Endothelial cell of umbilical vein (primary cell): Measurements from ENCODE around the gene OLFM1. TPM values are rescaled to one million over a fixed set of nuclear protein-coding genes. Genes with fewer than 3 reads are reported as not detected.

Source experiments
- BruUV-seq: library from RNA; stranded (reverse); fragments of 400-500 nt; replicated peaks from 2 replicates; lab custom pipeline; 2021; lab: Mats Ljungman, UMichigan
- CTCF ChIA-PET: fragments of 300-600, 350-600 bp; sonication (Branson Sonifier 250); formaldehyde crosslinking; loops from one replicate; lab custom pipeline; 2021; ENCODE audit warnings: antibody characterized with exemption, inconsistent platforms; lab: Charles Lee
- POLR2A ChIA-PET: fragments of 300-600, 350-600 bp; sonication (Branson Sonifier 250); formaldehyde crosslinking; loops from one replicate; lab custom pipeline; 2021; ENCODE audit warnings: antibody characterized with exemption, inconsistent platforms; lab: Charles Lee
- DNase-seq: peaks from one replicate; pipeline ENCODE4 v3.0.0-alpha.2; 2011; ENCODE audit warnings: low read depth, low spot score
- FAIRE-seq: peaks from 2 replicates; lab custom pipeline; 2011; peaks lifted over from hg19 to GRCh38; lab: Jason Lieb, UNC
- H2AFZ ChIP-seq: 2 replicates; pipeline ENCODE4 v1.6.0; 2012; ENCODE audit warnings: low read depth, low read length, control low read depth, inconsistent platforms
- H3K27ac ChIP-seq: 2 replicates; pipeline ENCODE4 v1.5.1; 2011; ENCODE audit warnings: low read depth, mild to moderate bottlenecking, control low read depth, low read length, moderate library complexity; ENCODE audit not compliant: insufficient read depth
- H3K27me3 ChIP-seq, 2 experiments: 2 replicates each; pipeline versions ENCODE4 v1.6.0 to v1.6.1; 2011; ENCODE audit warnings: low read length in 2 of 2, mixed read lengths in 1 of 2; ENCODE audit not compliant: control insufficient read depth in 2 of 2, insufficient read depth in 2 of 2
- H3K36me3 ChIP-seq, 2 experiments: 2 replicates in 1 of 2; 3 replicates in 1 of 2; pipeline ENCODE4 v1.5.1; 2011; ENCODE audit warnings: low read length in 2 of 2, mild to moderate bottlenecking in 1 of 2, moderate library complexity in 1 of 2; ENCODE audit not compliant: control insufficient read depth in 2 of 2, insufficient read depth in 2 of 2; ENCODE audit errors: extremely low read depth in 1 of 2
- H3K4me1 ChIP-seq: 3 replicates; pipeline ENCODE4 v1.5.1; 2011; ENCODE audit warnings: mild to moderate bottlenecking, low read length; ENCODE audit not compliant: control insufficient read depth, insufficient read depth; ENCODE audit errors: extremely low read depth
- H3K4me2 ChIP-seq: 2 replicates; pipeline ENCODE4 v1.6.1; 2011; ENCODE audit warnings: low read length, control low read depth, mixed read lengths; ENCODE audit not compliant: insufficient read depth
- H3K4me3 ChIP-seq, 3 experiments: fragments of 200-600 bp in 1 of 3; sonication (generic), shearing (Covaris generic) in 1 of 3; replicated peaks in 1 of 3; 2 replicates each; pipeline ENCODE4 v1.5.1; 2011 to 2016; ENCODE audit warnings: control low read depth in 3 of 3, low read length in 3 of 3, mild to moderate bottlenecking in 2 of 3, inconsistent platforms in 1 of 3, low read depth in 1 of 3, moderate library complexity in 1 of 3; ENCODE audit not compliant: insufficient read depth in 1 of 3
- H3K79me2 ChIP-seq: 2 replicates; pipeline ENCODE4 v1.6.0; 2012; ENCODE audit warnings: low read length, inconsistent platforms; ENCODE audit not compliant: control insufficient read depth, insufficient read depth
- H3K9ac ChIP-seq: replicated peaks from 2 replicates; pipeline ENCODE3; 2011; ENCODE audit warnings: low read length, control low read depth; ENCODE audit not compliant: insufficient read depth; ENCODE audit errors: extremely low read depth
- H3K9me1 ChIP-seq: replicated peaks from 3 replicates; pipeline ENCODE4 v1.6.0; 2011; ENCODE audit warnings: mild to moderate bottlenecking, low read length; ENCODE audit not compliant: control insufficient read depth, insufficient read depth; ENCODE audit errors: extremely low read depth
- H3K9me3 ChIP-seq: replicated peaks from 2 replicates; pipeline ENCODE4 v1.5.1; 2012; ENCODE audit warnings: low read length, inconsistent platforms; ENCODE audit not compliant: control insufficient read depth, insufficient read depth
- H4K20me1 ChIP-seq: replicated peaks from 2 replicates; pipeline ENCODE3; 2011; ENCODE audit warnings: mild to moderate bottlenecking, low read length; ENCODE audit not compliant: control insufficient read depth, insufficient read depth; ENCODE audit errors: extremely low read depth
- CTCF ChIP-seq, 2 donors: IDR thresholded peaks; 1 replicate in 1 of 2; 2 replicates in 1 of 2; pipeline ENCODE4 v1.5.1; 2011; ENCODE audit warnings: low read length in 2 of 2, mild to moderate bottlenecking in 2 of 2, moderate library complexity in 2 of 2, control low read depth in 1 of 2, inconsistent platforms in 1 of 2, low read depth in 1 of 2; ENCODE audit not compliant: insufficient read depth in 1 of 2; ENCODE audit errors: extremely low read depth in 1 of 2
- EZH2 ChIP-seq: IDR thresholded peaks from 2 replicates; pipeline ENCODE4 v1.6.1; 2012; ENCODE audit warnings: borderline replicate concordance, low read depth, mild to moderate bottlenecking, moderate library complexity, low read length, inconsistent platforms; ENCODE audit not compliant: severe bottlenecking
- FOS ChIP-seq: IDR thresholded peaks from 2 replicates; pipeline ENCODE4 v1.6.1; 2011; ENCODE audit warnings: mild to moderate bottlenecking, low read length, moderate library complexity, borderline replicate concordance; ENCODE audit not compliant: insufficient read depth
- GATA2 ChIP-seq: IDR thresholded peaks from 2 replicates; pipeline ENCODE4 v1.7.0; 2011; ENCODE audit warnings: low read depth, mild to moderate bottlenecking, moderate library complexity, mixed read lengths, low read length; ENCODE audit not compliant: insufficient read length, insufficient read depth
- JUN ChIP-seq: IDR thresholded peaks from 2 replicates; pipeline ENCODE4 v1.6.1; 2011; ENCODE audit warnings: borderline replicate concordance, low read depth; ENCODE audit not compliant: insufficient read length, insufficient read depth
- MYC ChIP-seq: IDR thresholded peaks from one replicate; pipeline ENCODE4 v1.6.1; 2011; ENCODE audit warnings: mild to moderate bottlenecking, low read depth, low read length
- POLR2A ChIP-seq: IDR thresholded peaks from 2 replicates; pipeline ENCODE4 v1.6.1; 2012; ENCODE audit warnings: low read depth, mild to moderate bottlenecking, control low read depth, low read length
- POLR2AphosphoS5 ChIP-seq: IDR thresholded peaks from 2 replicates; pipeline ENCODE4 v1.6.1; 2012; ENCODE audit warnings: low read depth, mild to moderate bottlenecking, control low read depth, low read length, moderate library complexity; ENCODE audit not compliant: insufficient read depth
- dilution Hi-C: fragments of 300-500 bp; cut with MboI; formaldehyde crosslinking; loops from one replicate; pipeline ENCODE4 v1.15.0; 2019; ENCODE audit warnings: low sequenced_read_pairs; ENCODE audit not compliant: extremely low pct_ligation_motif_present
- intact Hi-C: fragments of 100-400 bp; cut with micrococcal nuclease; formaldehyde crosslinking; loops from one replicate; pipeline ENCODE4 v1.10.0; 2022
- polyA plus RNA-seq, 4 experiments: library from polyadenylated mRNA; depleted of rRNA in 3 of 4; stranded (reverse) in 3 of 4; unstranded in 1 of 4; fragments of >200 nt; gene quantifications; 2 replicates each; pipeline versions ENCODE4 v1.2.1 to v1.2.3, GENCODE V29; 2011 to 2012; ENCODE audit warnings: missing spikeins in 1 of 4
- total RNA-seq: library from RNA; stranded (reverse); gene quantifications from 2 replicates; pipeline ENCODE4 v1.2.3, GENCODE V29; 2021
- TF ChIP-seq, protein P1 (sequence below): IDR thresholded peaks from 2 replicates; pipeline ENCODE4 v1.6.1; 2011; ENCODE audit not compliant: insufficient read depth, insufficient read length

OLFM1 gene
- total and polyA plus RNA-seq, 2 donors (not counting 3 experiments of a cell fraction or from before 2014, with no cell fraction given), result 0.07 to 0.95 TPM

- Histone ChIP-seq H3K4me1 (no peaks in the 10 kb centered on the region), H2AFZ (no peak overlapping the region), H3K9me1 (no peaks in the 10 kb centered on the region), H3K27me3 (peaks cover 0 to 2% of the 10 kb centered on the region in 2 experiments), H3K27ac (no peak overlapping the region), H3K9me3 (no peaks in the 10 kb centered on the region), H3K79me2 (no peaks in the 10 kb centered on the region), H3K4me3 (no peak overlapping the region), H3K36me3 (no peaks in the 10 kb centered on the region), H3K4me2 (no peak overlapping the region), H3K9ac (no peak overlapping the region), H4K20me1 (no peaks in the 10 kb centered on the region)
- no peak for TF ChIP-seq GATA2
- TF ChIP-seq JUN, result no peak
- no peak for TF ChIP-seq EZH2
- TF ChIP-seq MYC, result no peak
- TF ChIP-seq POLR2AphosphoS5, result no peak
- no peak for TF ChIP-seq CTCF (IDR thresholded peaks at IDR 0.05; ENCODE audit: extremely low read depth in 1 of 2, insufficient read depth in 1 of 2, low read depth in 1 of 2, low read length in 2 of 2)
- TF ChIP-seq, protein P1, sequence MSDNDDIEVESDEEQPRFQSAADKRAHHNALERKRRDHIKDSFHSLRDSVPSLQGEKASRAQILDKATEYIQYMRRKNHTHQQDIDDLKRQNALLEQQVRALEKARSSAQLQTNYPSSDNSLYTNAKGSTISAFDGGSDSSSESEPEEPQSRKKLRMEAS, result no peak
- TF ChIP-seq FOS, result no peak
- no peak for TF ChIP-seq POLR2A
- CTCF ChIA-PET, result no interaction called here
- intact Hi-C loops (no loop called here), dilution Hi-C loops (no loop called here)
- no peak for DNase-seq
- BruUV-seq, result no TSS peak
- POLR2A ChIA-PET, result no interaction called here
- no peak for FAIRE-seq
Observed at GRCh38 chr9:135060461-135061116, 26.9 kb upstream of the OLFM1 start.
